Hematopoietic multipotent progenitor cell treated with erythropoietin and hydrocortisone succinate and interleukin-3 and kit ligand, for 17 days (in vitro differentiated cells): ENCODE measurements around the gene OR51E2.
"Not testable (repeated sequence)": the region's sequence is repeated elsewhere in the genome, so short reads cannot be mapped to it uniquely, and the experiment has no call there.

Experiments used
- DNase-seq: peaks from one replicate; pipeline ENCODE4 v3.0.0-alpha.2; 2015; ENCODE audit warnings: low spot score

OR51E2 gene

GRCh38 chr11:4697585-4697984, at the start of gene OR51E2:
Gene OR51E2, minus strand, starts transcription at chr11:4697853. Its CDS starts 15,142 bp downstream, at chr11:4682711.
- no peak for DNase-seq

GRCh38 chr11:4740735-4741134, 43.1 kb upstream of the OR51E2 start:
- DNase-seq, result no peak

GRCh38 chr11:4727171-4727570, 29.5 kb upstream of the OR51E2 start:
- DNase-seq, result no peak

- DNase-seq, result not testable (repeated sequence)
Observed at GRCh38 chr11:4722616-4723534, 25.2 kb upstream of the OR51E2 start.

GRCh38 chr11:4714300-4714699, 16.6 kb upstream of the OR51E2 start:
- DNase-seq, result no peak

- DNase-seq, result no peak
Observed at GRCh38 chr11:4713241-4713640, 15.6 kb upstream of the OR51E2 start.

GRCh38 chr11:4704790-4705334, 7.2 kb upstream of the OR51E2 start:
- no peak for DNase-seq

- no peak for DNase-seq
Observed at GRCh38 chr11:4704054-4704789, 6.6 kb upstream of the OR51E2 start, which contains the start of gene MMP26. Gene MMP26, plus strand, starts transcription at chr11:4704784.

GRCh38 chr11:4700436-4700820, 2.8 kb upstream of the OR51E2 start:
- no peak for DNase-seq

GRCh38 chr11:4699697-4700435, 2.2 kb upstream of the OR51E2 start:
- no peak for DNase-seq

GRCh38 chr11:4695442-4695841, 2.2 kb downstream of the OR51E2 start:
- no peak for DNase-seq

- DNase-seq, result no peak
Observed at GRCh38 chr11:4684631-4685285, 12.9 kb downstream of the OR51E2 start.

- no peak for DNase-seq
Observed at GRCh38 chr11:4682623-4683419, 14.8 kb downstream of the OR51E2 start.

GRCh38 chr11:4680341-4680740, 17.3 kb downstream of the OR51E2 start:
- no peak for DNase-seq

- DNase-seq, result no peak
Observed at GRCh38 chr11:4677948-4678347, 19.7 kb downstream of the OR51E2 start.

- DNase-seq, result no peak
Observed at GRCh38 chr11:4673781-4674180, 23.9 kb downstream of the OR51E2 start.

- no peak for DNase-seq
Observed at GRCh38 chr11:4672470-4672869, 25.2 kb downstream of the OR51E2 start.

- no peak for DNase-seq
Observed at GRCh38 chr11:4671741-4672140, 25.9 kb downstream of the OR51E2 start.

GRCh38 chr11:4665424-4665823, 32.2 kb downstream of the OR51E2 start:
- DNase-seq, result no peak

GRCh38 chr11:4664786-4665185, 32.9 kb downstream of the OR51E2 start:
- DNase-seq, result no peak

- DNase-seq, result no peak
Observed at GRCh38 chr11:4664183-4664582, 33.5 kb downstream of the OR51E2 start.
